NCI-H2196 (cell line): ENCODE results near the gene TMEM116.
"Not testable (repeated sequence)": the region's sequence is repeated elsewhere in the genome, so short reads cannot be mapped to it uniquely, and the experiment has no call there.

Experiments used
- DNase-seq: peaks from one replicate; lab custom pipeline; 2025; ENCODE audit not compliant: unreplicated experiment; lab: John Stamatoyannopoulos, UW

The TMEM116 gene

DNA sequence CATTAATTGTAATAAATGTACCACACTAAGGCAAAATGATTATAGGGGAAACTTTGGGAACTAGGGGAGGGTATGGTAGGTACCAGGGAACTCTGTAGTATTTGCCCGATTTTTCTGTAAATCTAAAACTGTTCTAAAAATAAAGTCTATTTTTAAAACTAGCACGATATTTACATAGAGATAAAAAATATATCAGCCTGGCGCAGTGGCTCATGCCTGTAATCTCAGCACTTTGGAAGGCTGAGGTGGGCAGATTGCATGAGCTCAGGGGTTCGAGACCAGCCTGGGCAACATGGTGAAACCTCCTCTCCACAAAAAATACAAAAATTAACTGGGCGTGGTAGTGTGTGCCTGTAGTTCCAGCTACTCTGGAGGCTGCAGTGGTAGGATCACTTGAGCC lies 32.4 kb downstream of the TMEM116 start:
- no peak for DNase-seq

DNA sequence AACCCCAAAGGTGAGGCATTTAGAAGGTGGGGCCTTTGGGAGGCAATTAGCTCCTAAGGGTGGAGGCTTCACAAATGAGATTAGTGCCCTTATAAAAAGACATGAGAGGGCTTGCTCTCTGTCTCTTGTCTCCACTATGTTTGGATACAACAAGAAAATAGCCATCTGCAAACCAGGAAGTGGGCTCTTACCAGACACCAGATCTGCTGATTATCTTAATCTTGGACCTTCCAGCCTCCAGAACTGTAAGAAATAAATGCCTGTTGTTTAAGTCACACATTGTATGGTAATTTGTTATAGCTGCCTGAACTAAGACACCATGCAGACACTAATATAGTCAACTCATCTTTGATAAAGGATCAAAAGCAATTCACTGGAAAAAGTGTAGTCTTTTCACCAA lies 34.4 kb downstream of the TMEM116 start:
- no peak for DNase-seq

DNA sequence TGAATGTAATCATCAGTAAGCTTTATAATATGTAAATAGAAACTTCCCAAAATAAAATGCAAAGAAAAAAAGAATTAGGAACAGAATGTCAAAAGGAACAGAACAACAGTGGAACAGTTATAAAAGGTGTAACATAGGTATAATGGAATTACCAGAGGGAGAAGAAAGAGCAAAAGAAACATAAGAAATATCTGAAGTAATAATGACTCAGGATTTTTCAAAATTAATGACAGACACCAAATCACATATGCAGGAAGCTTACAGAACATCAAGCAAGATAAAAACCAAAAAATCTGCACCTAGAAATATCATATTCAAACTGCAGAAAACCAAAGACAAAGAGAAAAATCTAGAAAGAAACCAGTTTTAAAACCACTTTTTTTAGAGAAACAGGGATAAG lies 36.1 kb downstream of the TMEM116 start:
- DNase-seq: no peak

DNA sequence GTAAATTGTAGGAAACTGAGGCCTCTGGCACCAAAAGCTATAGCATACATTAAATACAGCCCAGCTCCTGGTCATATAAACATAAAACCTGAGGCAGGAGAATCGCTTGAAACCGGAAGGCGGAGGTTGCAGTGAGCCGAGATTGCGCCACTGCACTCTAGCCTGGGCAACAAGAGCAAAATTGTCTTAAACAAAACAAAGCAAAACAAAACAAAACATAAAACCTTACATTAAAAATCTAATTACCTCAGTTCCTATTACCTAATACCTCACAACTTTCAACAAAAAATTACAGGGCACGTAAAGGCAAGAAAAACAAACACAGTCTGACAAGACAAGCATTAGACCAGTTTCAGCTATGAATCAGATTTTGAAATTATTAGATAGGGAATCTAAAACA lies 36.7 kb downstream of the TMEM116 start:
- no peak for DNase-seq

DNA sequence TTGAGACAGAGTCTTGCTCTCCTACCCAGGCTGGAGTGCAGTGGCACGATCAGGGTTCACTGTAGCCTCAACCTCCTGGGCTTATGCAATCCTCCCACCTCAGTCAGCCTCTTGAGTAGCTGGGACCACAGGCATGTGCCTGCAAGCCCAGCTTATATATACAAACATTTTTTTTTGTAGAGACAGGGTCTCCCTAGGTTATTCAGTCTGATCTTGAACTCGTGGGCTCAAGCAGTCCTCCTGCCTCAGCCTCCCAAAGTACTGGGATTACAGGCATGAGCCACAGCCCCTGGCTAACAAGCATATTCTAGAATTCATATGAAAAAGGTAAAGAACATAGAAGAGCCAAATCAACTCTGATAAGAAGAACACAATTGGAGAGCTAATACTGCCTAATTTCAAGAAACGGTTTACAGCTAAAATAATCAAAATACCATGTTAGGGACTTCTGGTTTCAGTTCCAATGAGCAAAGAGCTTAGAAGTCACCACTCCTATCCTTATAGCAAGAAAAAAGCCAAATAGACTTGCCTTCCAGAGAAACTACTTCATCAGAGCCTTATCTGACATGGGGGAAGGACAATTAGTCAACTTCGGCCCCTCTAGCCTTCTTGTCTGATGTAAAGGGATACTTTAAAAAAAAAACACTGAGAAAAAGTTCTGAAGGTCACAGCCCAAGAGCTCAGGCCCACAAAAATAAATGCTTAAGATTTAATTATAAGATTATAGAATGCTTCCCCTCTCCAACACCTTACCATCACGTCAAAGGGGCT lies 37.6 kb downstream of the TMEM116 start:
- no peak for DNase-seq

DNA sequence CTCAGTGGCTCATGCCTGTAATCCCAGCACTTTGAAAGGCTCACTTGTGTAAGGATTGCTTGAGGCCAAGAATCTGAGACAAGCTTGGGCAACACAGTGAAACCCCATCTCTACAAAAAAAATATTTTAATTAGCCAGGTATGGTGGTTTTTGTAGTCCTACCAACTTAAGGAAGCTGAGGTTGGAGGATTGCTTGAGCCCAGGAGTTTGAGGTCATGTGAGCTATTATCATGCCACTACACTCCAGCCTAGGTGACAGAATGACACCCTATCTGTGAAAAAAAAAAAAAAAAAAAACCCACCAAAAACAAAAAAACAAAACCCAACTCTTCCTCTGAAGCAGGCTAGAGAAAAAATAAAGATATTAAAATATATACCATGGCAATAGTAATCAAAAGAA lies 41.2 kb downstream of the TMEM116 start:
- DNase-seq: no peak

DNA sequence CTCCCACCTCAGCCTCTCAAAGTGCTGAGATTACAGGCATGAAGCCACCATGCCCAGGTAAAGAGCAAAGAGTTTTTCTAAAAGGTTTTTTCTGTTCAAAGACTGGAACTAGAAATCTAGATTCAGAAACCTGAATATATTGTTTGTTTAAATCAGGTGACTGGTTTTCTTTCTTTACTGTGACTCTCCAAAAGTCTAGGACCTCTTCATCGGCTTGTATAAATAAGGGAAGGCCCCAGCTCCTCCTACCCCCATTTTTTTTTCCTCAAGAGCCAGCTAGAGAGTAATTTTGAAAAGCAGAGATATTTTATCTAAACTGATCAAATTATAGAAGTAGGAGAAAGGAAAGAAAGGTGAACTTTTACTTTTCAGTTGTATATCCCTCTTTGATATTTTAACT lies 48.0 kb downstream of the TMEM116 start:
- peak; percentile 22 for DNase-seq

DNA sequence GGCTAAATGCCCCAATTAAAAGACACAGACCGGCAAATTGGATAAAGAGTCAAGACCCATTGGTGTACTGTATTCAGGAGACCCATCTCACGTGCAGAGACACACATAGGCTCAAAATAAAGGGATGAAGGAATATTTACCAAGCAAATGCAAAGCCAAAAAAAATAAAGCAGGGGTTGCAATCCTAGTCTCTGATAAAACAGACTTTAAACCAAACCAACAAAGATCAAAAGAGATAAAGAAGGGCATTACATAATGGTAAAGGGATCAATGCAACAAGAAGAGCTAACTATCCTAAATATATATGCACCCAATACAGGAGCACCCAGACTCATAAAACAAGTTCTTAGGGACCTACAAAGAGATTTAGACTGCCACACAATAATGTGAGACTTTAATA lies 53.4 kb downstream of the TMEM116 start:
- not testable (repeated sequence) for DNase-seq

DNA sequence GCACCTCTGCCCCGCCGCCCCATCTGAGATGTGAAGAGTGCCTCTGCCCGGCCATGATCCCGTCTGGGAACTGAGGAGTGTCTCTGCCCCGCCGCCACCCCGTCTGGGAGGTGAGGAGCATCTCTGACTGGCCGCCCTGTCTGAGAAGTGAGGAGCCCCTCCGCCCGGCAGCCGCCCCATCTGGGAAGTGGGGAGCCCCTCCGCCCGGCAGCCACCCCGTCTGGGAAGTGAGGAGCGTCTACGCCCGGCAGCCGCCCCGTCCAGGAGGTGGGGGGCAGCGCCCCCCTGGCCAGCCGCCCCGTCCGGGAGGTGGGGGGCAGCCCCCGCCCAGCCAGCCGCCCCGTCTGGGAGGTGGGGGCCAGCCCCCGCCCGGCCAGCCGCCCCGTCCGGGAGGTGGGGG lies 55.7 kb downstream of the TMEM116 start:
- DNase-seq: not testable (repeated sequence)

DNA sequence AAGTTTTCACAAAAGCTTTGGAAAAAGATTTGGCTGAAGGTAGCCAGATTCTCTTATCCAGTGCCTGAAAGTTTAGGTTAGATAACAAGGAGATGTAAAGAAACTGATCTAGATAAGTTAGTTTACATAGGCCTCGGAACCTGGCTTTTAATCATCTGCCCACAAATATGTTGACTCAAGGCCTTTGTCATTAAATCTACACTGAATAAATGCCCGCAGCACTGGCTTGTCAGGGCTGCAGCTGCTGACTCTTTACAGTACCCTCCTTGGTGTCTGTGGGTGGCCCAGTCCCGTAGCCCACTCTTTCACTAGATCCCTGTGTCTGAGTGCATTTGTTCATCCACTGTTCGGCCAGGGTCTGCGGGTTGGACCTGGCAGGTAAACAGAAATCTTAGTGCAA lies 58.0 kb downstream of the TMEM116 start:
- DNase-seq: no peak

DNA sequence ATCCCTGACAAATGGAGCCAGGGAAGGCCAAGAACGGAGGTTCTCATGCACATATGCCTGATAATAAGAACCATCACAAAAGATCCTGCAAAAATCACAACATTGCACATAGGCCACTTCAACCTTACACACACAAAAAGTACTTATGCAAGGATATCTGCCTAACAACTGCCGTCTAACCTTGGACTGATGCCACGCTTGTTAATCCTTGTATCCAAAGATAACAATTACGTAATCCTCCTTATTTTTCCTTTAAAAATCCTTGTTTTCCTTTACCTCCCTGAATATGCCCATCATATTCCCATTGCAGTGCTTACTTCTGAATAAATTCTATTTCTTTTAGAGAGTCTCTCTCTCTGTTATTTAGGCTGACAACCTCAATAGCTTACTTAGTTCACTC lies 59.5 kb downstream of the TMEM116 start:
- DNase-seq: no peak

DNA sequence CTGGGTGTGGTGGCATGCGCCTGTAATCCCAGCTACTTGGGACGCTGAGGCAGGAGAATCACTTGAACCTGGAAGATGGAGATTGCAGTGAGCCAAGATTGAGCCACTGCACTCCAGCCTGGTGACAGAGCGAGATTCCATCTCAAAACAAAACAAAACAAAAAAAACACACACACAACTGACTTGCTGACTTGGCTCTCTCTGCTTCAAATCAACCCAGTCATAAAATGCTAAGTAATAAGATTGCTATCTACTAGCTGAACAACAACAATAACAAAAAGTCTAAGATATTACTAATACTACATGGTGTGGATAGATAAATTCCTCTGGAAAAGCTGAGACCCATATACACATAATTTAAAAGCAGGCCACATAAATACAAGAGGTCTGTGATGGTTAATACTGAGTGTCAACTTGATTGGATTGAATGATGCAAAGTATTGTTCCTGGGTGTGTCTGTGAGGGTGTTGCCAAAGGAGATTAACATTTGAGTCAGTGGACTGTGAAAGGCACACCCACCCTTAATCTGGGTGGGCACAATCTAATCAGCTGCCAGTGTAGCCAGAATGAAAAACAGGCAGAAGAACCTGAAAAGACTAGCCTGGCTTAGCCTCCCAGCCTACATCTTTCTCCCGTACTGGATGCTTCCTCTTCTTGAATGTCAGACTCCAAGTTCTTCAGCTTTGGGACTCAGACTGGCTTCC lies 60.7 kb downstream of the TMEM116 start:
- not testable (repeated sequence) for DNase-seq

DNA sequence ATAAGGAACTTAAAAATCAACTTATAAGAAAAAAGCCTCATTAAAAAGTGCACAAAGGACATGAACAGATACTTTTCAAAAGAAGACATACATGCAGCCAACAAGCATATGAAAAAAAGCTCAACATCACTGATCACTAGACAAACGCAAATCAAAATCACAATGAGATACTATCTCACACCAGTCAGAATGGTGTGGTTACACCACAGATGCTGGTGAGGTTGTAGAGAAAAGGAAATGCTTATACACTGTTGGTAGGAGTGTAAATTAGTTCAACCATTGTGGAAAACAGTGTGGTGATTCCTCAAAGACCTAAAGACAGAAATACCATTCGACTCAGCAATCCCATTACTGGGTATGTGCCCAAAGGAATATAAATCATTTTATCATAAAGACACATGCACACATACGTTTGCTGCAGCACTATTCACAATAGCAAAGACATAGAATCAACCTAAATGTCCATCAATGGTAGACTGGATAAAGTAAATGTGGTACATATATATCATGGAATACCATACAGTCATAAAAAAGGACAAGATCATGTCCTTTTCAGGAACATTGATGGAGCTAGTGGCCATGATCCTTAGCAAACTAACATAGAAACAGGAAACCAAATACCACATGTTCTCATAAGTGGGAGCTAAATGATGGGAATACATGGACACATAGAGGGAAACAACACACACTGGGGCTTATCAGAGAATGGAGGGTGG lies 61.8 kb downstream of the TMEM116 start:
- not testable (repeated sequence) for DNase-seq

DNA sequence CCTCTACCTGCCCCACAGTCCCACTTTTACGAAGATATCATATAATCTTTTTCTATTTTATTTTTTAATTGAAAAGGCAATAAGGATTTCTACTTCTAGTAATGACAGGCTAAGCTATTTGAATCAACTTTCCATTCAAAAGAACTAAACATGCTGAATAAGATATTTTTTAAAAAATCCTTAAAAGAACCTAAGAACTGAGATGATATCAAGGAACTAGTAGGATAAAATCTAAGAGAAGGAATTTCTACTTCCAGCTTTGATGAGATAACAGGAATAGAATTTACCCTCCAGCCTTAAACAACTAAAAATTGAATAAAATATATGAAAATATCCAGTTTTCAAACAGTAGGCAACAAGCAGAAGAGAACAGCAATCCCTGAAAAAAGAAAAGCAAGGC lies 69.0 kb downstream of the TMEM116 start:
- DNase-seq: no peak

DNA sequence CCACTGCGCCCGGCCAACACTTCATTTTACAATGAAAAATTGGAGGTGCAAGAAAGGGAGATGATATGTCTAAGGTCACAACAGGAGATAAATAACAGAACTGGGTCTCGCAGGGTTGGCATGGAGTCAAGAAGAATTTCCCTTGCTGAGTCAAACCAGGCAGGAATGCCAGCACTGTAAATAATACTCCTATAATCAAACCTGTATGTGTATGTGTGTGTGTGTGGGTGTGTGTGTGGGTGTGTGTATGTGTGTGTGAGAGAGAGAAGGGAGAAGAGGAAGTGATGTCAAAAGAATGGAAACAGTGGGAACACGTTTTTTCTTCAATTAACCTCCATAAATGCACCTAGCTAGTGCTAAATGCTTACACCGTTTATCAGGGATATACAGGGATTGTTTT lies 70.4 kb downstream of the TMEM116 start:
- DNase-seq: peak; percentile 30

DNA sequence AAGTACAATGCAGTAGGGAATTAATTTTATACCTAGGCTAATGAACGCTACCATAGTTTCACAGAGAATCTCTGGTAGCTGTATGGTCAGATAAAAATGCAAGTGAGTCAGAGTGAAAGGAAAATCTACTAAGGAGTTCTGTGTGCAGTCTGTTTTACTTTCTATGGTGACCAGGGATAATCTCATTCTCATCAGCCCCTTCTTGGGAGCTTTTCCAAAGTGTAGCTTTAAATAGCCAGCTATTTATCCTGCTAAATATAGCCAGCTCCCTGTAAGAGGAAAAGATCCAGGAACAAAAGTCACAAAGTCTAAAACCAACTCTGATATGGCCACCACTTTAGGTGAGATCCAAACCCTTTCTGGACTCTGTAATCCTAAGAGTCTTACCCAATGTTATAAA lies 75.5 kb downstream of the TMEM116 start:
- DNase-seq: no peak

DNA sequence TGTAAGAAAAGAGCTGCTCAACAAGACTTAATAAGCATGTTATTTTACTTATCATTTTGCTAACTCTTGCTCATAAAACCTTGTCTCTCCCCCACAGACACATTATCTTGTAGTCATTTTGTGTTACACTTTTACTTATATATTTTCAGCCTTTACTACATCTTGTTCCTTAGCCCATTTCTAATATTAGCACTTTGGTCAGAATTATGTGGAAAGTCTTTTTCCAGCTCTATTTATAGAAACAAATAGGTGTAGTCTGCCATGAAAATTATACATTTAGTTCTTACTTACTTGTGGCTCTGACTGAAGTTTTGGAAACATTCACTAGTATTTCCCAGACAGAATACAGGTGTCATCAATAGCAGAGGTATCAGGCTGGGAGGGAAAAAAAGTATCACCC lies 76.1 kb downstream of the TMEM116 start:
- DNase-seq: no peak

DNA sequence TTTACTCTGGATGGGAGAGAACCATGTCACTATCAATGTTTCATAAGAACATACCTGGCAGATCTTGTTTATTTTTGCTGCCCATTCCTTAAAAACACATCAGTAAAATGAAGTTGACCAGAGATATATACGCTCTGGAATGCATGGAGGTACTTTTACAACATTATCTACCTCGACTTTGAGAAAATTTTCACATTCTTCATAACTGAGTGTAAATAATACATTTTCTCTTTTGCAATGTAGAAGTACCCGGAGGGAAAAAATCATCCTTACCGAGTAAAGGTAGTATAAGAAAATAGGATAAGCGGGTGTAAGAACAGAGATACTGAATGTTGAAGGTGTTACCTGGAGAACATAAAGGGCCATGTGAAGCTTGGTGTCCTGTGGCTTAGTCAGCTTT lies 80.7 kb downstream of the TMEM116 start:
- no peak for DNase-seq

DNA sequence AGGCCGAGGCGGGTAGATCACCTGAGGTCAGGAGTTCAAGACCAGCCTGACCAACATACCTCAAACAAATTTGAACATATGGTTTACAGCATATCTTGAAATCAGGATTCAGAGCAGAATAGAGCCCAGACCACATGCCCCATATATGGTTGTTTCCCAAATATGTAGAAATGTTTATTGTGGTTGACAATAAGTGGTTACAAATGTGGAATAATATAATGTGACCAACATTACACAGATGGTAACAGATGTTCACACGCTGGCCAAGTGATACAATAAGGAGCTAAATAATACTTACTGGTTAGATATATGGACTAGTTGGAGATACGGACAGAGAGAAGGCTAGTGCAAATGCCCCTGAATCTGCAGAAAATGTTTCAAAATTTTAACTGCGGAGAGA lies 85.6 kb downstream of the TMEM116 start:
- DNase-seq: no peak

DNA sequence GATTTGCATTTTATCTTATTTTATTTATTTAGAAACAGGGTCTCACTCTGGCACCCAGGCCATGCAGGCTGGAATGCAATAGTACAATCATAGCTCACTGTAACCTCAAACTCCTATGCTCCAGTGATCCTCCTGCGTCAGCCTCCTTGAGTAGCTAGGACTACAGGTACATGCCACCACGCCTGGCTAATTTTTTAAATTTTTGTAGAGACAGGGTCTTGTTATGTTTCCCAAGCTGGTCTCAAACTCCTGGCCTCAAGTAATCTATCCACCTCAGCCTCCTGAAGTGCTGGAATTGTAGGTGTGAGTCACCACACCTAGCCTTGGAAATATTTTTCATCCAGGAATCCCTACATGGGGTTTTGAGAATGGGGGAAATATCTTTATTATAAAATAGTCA lies 86.3 kb downstream of the TMEM116 start:
- no peak for DNase-seq

DNA sequence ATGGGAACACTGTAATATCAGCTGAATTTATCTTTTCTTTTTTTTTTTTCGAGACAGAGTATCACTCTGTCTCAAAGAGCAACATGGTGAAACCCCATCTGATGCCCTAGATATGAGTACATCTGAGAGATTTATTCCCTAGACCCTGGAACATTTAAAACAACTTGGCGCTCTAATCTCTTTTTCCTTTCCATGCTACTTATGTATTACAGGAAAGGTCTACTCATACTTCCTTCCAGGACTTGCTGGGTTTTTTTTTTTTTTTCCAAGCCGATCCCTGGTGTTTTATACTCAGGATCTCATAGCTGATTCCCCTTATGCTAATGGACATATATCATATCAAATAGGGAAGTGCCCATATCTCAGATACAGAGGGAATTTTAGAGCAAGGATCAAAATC lies 87.8 kb downstream of the TMEM116 start:
- no peak for DNase-seq

DNA sequence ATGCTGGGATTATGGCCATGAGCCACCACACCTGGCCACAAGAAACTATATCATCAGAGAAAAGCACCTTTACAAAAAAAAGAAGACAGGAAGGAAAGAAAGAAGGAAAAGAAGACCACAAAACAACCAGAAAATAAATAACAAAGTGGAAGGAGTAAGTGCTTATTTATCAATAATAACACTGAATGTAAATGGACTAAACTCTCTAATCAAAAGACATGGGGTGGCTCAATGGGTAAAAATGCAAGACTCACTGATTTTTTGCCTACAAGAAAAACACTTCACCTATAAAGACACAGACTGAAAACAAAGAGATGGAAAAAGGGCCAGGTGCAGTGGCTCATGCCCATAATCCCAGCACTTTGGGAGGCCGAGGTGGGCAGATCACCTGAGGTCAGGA lies 105.2 kb downstream of the TMEM116 start:
- DNase-seq: no peak
